Measurements from ENCODE around the gene SNX30.

The SNX30 gene

DNA sequence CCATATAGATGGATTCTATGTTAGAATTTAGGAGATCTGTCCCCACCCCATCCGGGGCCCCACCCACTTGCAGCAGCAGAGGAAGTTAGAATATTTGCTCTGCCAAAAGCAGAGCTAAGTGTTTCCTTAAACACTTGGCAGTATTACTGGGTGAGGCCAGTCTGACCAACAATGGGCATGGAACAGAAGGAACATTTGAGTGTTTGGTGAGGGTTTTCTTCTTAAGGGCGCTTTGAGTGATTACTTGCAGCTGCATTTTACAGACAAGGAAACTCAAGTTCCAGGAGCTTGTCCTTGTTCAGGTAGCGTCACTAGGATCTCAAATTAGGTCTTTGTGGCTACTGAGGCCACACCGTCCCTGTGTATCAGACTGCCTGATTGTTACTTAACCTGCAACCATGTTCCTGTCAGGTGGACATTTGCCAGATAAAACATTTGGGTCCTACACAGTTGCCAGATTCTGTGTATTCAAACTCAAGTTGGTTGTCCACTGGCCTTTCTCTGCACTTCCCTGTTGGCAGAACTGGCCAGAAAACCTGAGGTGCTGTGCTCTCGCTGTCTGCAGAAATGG lies 80.8 kb downstream of the SNX30 start:
- DNase-seq, result no peak

DNA sequence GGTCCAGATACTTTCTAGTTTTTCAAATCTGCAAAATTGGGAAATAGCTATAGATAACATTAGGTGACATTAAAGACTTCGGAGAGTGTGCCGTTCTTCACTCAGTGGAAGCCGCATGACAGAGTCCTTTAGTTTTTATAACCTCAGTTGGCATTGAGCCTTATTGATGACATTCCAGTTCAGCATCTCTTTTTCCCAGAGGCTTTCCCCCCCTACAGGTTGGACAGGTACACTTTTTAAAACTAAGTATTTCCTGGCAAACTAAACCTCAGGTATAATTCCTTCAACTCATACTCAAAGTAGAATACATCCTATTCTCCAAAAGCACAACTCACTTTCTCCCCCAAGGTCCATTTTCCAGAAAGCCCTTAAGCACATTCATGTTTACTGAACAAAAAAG lies 81.4 kb downstream of the SNX30 start:
- DNase-seq, result no peak

DNA sequence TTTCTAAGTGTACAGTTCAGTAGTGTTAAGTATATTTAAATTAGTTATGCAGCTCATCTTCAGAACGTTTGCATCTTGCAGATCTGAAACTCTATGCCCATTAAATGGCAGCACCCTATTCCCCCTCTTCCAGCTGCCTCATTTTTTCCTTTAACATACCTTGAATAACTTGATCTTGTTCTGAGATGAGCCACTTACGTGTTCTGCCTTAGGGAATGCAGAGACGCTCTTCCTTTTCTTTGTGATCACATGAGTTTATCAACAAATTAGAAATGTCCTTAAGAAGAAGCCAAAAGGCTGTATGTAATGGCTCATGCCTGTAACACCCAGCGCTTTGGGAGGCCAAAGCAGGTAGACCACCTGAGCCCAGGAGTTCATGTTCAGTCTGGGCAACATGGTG lies 82.5 kb downstream of the SNX30 start:
- no peak for DNase-seq

DNA sequence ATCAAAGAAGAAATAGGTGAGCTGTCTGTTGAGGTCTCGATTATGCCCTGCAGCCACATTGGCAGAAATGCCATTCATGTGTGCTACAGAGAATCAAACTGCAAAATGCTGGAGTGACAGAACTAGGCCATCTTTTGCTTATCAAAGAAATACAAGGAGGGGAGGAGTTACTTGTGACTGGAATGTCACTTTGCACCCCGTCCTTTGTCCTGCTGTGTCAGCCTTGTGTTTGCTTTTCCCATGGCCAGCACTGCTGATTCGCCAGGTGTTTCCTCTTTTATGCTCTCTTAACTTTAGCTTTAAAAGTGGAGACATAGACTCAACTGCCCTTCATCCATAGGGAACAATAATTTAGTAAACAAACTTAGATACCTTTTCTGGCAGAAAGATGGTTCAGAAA lies 85.8 kb downstream of the SNX30 start:
- no peak for DNase-seq

DNA sequence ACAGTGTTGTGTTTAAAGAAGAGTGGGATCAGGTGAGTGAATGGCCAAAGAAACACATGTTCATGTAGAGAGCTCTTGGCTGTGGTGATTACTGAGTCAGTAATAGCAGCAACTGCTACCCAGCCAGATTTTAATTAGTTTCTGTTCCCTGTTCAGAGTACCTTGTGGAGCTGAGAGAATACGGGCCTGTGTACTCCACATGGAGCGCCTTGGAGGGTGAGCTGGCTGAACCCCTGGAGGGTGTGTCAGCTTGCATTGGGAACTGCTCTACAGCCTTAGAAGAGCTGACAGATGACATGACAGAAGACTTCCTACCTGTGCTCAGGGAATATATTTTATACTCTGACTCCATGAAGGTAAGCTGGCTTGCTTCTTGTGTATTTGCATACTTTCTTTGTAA lies 87.8 kb downstream of the SNX30 start:
- DNase-seq, result no peak

DNA sequence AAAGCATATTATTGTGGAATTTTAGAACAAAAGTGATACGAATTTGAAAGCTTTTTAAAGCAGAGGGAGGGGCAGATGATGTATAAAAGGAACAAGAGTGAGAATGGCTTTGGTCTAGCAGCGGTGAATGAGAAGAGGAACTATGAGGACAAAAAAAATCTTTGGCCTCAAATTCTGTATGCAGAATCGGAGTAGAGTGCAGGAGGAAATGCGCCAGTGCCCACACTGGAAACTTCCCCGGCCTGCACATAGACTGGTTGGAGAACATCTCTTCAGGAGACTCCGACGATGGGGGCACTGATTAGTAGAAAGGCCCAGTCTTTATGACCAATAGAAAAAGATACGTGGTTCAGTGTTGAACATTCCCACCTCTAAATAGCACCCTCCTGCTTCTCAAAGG lies 88.8 kb downstream of the SNX30 start:
- no peak for DNase-seq

DNA sequence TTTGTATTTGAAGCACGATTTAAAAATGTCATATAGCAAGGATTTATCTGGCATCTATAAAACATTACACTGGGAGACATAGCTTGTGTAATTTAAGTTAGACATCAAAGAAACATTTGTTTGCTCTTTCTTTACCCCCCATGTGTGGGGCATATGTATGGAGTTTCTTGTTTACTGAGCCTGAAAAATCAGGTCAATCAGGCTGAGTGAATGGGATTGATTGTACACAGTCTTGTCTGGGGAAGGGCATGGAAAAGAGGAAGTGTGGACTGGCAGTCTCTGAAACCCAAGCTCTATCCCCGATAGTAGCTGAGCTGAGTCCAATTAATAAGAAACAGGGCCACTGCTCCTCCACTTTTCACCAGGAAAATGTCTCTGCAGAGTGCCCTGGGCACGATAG lies 90.7 kb downstream of the SNX30 start:
- no peak for DNase-seq

DNA sequence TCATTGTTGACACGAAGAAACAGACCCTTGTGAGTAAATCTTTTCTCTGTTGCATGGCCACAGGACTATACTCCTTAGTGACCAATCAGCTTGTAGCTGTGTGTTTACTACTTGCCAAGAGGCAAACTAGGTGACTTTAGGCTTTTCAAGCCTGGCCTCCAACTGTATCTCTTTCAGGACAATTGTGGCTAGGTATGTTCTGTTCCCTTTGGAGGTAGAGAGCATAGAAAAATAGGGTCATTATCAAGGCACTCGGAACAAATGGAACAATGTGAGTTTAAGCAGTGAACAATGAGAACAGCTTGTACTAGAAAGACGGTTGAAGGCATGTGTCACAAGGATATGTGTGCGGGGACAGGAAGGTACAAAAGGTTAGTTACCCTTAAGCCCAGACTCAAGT lies 92.0 kb downstream of the SNX30 start:
- DNase-seq, result no peak

DNA sequence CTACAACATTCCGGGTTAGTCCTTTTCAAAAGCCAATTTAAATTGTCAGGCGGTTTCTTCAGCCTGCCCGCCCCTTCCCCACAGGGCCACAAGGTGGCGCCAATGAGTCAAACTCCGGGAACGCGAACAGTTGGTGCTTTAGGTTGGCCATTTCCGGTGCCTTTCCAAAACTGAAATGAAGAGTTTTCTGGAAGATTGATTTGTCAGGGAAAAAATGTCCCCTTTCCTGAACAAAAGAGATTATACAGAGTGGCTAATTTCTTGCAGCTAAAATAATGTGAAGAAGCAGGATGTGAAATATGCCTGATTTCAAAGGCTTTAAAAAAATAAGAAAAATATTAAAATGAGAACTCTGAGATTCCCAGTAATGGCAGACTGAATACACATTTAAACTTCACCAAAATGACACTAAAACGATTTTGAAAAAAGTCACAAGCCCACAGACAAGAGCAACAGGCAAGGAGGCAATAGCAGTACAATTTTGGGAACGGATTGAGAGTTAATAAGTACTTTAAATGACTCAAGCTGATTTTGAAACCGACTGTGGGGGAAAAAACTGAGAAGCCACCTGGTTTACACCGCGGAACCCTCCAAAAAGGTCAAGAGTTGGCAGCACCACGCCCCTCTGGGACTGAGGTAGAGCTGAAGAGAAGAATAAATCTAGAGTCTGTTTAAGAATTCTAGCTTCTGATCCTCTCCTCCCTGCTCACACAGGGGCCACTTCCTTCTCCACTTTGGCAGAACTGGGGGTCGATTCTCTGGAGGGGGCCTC lies 94.4 kb downstream of the SNX30 start:
- peak; percentile 52 for DNase-seq

DNA sequence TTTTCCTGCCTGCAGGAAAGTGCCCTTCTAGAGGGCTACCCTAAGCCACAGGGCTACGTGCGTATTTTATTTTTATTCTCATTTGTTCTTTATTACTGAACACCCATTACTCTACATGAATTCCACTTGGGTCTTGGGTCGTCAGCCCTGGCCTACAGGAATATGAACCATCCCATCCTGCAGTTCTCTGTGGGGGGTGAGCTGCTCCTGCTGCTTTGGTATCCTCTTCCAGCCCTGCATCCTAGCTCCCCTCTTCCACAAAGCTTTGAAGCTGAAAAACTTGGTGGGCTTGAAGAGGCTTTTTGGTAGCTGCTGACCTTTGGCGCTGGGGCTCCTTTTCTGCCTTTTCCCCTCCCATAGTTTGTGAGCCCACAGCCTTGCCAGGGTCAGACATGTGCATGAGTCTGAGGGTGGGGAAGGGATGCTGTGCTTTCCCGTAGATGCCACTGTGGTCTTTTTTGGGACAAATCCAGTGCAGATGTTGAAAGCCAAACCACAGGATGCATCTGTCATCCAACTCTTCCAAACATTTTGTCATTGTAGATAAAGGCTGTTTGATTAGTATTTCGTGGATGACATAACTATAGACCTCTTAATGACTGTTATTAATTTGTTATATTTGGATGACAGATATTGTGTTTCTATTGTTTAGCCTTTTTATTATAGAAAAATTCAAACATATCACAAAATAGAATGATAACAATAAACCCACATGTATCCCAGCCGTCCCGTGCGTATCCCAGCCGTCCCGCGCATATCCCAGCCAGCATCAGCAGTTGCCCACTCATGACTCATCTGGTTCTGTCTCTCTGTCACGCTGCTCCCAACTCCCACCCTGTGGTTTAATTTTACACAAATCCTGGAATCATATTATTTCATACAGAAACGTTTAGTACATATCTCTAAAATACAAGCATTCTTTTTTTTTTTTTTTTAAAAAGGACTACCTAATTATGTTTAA lies 96.2 kb downstream of the SNX30 start:
- DNase-seq, result no peak

DNA sequence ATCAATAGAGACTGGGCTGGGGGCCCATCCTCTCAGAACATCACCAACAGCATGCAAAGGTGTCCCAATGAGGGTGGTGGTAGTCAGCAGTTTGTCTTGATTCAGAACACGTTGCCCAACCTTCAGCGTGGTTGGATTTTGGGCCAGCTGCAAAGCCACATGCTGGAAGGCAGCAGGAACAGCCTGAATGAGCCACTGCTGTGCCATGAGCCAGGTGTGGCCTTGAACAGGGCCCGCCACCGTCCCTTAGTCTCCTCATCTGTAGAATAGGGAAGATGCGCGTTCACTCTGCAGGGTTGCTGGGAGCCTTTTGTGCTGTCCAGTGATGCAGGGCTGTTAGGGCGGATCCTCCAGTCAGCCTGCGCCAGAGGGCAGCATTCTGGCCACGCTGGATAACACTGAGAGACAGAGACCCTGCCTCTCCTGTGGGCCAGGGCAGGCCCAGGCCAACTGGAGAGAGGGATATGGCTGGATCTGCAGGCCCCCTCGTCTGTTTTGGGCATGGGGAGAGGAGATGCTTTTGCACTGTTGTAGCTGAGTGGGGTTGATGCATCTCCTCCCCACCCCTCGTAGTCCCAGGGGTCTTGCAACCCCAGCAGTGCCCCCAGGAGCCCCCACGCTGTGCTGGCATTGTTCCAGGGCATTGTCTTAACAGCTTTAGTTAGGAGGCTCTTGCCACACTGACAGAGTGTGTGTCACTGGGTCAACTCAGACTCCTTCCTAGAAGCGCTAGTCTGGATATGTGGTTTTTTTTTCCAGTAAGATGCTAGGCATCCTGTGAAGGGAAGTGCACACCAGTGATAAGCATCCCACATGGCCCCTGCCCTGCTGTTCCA lies 98.0 kb downstream of the SNX30 start:
- DNase-seq, result no peak

DNA sequence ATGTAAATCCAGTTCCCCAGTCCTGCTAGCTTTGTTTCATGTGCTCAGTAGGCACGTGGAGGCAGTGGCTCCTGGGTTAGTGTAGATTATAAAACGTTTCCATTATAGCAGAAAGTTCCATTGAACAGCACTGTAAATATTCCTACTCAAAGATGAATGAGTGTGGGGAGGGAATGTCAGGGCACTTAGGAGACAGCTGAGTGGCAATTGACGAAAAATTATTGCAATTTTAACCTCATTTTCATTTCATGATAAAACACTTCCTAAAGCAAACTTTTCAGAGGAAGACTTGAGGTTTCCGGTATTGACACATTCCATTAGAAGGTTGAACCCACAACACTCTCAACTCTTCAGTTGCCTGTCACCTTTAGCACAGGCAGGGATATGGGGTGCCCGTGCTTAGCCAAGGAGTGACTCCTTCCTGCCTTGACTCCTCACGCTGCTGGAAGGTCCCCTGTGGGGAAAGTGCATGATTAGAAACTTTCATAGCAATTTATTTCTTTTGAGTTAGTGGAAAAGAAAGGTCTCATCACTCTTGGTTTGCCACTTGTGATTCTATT lies 98.9 kb downstream of the SNX30 start:
- DNase-seq, result no peak

DNA sequence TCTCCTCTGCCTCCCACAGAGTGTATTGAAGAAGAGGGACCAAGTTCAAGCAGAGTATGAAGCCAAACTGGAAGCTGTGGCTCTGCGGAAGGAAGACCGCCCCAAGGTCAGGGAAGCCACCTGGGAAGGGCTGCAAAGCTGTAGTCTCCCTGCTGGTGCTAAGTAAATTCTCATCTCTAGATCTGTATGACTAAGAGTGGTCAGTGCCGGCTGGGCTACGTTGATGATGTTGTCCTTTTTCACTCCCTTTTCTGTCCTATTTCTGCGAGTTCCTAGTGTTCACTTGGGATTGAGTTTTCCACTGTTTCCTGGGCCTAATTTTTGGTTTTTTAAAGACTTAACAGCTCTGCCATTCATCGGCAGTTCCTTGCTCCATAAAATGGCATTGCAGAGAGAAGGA lies 100.3 kb downstream of the SNX30 start:
- no peak for DNase-seq

DNA sequence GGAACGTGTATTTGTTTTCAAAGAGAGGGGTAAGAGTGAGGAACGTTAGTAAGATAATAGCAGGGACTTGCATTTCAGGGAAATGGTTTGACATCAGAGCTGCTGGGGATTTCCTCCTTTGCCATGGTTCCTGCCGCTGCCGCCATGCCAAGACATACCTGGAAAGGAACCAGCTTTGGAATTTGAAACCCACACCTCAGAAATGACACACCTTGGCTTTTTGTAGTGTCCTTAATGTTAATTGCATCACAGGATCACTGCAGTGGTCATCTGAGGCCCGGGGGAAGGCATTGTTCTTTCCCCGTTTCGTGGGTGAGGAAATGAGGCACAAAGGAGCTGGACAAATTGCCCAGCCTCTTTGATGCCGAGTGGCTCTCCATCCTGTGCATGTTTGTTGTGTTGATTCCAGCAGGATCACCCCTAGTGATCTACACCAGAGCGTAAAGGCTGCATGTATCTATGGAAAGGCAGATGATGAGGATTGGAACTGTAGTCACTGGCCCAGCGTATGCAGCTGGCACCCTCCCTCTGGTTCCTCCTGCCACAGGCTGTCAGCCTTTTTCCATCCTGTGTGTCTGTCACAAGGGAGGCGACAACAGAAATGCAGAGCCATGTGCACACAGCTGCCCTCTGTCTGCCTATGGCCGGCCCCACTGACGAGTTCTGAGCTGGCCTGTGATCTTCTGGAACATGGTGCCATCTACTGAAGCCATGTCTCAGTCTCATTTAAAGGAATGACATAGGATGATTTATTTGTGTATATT lies 102.4 kb downstream of the SNX30 start:
- DNase-seq, result no peak

DNA sequence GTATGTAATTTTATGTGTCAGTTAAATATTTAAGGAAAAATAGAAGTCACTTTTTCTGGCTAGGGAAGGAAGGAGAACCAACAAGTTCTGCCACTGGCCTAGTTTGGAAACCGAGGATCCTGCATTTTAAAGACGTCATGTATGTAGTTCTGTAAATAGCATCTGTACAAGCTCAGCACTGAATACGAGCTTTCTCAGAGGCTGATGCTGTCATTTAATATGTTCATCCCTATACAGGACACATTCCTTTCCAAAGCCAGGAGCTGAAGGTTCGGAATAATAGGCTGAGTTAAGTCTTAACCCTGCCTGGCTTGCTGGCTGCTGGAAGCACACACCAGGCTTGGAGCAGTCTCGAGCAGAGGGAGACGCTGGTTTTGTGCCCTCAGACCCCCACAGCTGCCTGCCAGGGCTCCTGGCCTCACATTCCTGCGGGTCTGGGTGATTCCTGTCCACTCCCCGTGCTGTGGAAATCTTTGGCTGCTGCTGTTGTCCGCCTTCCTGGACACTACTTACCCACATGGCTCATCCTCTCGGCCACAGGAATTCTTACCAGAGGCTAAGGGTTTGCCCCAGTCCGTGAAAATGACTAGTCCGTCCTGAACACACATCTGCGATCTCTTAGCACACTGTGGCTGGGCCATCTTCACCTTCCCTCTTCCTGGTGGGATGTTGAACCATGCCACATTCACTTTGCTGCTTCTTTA lies 103.5 kb downstream of the SNX30 start:
- no peak for DNase-seq

DNA sequence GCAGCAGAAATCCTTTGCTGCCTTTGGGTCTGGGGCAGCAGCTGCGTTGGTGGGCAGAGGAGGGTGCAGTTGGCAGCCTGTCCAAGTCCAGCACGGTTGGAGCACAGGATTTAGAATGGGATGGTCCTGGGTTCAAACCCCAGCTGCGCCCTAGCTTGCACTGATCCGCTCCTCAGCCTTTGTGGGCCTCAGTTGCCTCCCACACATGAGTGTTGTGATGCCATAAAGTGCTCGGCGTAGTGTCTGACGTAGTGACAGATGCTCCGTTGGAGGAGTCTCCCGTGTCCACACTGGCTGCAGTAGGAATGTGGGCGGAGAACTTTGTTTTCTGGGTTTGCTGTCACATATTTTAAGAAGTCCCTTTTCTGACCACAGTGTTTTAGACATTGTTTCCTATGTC lies 104.1 kb downstream of the SNX30 start:
- no peak for DNase-seq

DNA sequence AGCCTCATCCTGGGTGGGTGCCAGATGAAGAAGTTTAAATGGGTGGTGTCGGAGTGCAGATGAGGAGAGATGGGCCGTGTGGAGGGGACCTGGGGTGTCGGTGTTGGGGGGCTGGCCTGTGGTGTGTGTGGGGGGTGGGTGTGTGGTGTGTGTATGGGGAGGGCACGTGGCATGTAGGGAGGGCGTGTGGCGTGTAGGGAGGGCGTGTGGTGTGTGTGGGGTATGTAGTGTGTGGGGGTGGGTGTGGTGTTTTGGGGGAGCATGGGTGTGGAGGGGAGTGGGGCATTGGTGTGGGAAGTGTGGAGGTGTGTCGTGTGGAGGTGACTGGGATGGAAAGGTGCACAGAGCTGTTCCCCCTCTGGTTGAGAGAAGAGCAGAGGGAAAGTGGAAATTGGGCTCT lies 105.6 kb downstream of the SNX30 start:
- no peak for DNase-seq

DNA sequence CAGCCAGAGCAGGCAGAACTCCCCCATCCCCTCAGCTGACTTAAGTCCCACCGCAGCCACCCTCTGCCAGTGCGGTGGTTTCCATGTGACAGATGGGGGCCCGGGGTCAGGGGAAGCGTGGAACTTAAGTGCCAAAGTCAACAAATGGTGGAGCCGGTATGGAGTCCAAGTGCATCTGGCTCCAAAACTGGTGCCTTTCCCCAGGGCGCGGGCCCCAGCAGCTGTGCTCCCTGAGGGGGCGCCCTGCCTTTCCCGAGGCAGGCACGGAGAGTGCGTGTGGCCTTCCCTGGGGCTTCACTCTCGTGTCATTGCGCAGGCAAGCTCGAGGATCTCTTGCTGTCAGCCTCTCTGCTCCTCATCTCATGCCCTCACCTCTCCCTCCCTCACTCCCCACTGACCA lies 106.3 kb downstream of the SNX30 start:
- no peak for DNase-seq

DNA sequence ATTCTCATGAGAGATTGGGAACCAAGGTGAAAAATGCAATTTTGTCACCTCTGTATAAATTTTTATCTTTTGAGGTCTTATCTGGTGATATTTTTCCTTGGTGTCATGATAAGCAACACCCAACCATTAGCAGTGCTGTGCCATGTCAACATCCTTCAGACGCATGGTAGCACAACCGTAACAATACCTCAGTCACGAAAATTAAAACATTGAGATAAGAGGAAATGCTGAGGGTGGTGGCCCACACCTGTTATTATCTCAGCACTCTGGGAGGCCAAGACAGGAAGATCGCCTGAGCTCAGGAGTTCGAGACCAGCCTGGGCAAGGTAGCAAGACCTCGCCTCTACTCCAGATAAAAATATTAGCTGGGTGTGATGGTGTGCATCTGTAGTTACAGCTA lies 107.4 kb downstream of the SNX30 start:
- no peak for DNase-seq

DNA sequence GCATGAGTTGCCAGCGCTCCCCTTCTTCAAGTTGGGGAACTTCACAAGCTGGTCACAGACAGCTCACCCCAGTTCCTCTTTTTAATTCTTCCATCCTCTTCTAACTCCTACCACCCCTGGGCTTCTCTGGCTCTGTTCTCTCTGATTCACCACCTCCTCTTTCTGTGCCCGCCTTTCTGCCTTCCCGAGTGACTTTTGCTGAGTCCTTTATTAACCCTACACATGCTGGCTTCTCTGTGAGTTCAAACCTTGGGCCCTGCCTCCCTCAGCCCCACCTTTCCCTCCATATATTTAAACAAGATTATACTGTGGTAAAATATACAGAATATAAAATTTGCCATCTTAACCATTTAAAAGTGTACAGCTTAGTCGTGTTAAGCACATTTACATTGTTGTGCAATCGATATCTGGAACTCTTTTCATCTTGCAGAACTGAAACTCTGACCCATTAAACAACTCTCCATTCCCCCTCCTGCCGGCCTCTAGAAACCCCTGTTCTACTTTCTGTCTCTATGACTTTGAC lies 108.1 kb downstream of the SNX30 start:
- DNase-seq, result no peak

DNA sequence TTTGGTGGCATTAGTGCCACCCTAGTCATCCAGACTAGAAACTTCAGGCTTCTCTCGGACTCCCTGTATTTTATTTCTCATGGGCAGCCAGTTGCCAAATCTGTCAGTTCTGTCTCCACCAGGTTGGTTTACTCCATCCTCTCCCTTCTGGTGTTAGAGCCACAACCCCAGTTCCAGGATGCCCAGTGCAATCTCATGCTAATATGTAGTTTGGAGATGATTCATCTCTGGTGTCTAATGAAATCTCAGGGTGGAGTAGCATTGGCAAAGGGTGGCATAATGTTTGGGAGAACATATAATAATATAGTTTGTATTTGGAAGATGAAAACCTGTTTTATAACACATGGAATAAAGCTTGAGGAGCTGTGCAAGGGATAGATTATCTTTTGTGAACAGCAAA lies 109.9 kb downstream of the SNX30 start:
- DNase-seq, result no peak

All from activated CD4-positive, alpha-beta T cell treated with anti-CD3 and anti-CD28 coated beads for 1 hour (primary cell).